Measurements from ENCODE around the gene NISCH.

The NISCH gene

DNA sequence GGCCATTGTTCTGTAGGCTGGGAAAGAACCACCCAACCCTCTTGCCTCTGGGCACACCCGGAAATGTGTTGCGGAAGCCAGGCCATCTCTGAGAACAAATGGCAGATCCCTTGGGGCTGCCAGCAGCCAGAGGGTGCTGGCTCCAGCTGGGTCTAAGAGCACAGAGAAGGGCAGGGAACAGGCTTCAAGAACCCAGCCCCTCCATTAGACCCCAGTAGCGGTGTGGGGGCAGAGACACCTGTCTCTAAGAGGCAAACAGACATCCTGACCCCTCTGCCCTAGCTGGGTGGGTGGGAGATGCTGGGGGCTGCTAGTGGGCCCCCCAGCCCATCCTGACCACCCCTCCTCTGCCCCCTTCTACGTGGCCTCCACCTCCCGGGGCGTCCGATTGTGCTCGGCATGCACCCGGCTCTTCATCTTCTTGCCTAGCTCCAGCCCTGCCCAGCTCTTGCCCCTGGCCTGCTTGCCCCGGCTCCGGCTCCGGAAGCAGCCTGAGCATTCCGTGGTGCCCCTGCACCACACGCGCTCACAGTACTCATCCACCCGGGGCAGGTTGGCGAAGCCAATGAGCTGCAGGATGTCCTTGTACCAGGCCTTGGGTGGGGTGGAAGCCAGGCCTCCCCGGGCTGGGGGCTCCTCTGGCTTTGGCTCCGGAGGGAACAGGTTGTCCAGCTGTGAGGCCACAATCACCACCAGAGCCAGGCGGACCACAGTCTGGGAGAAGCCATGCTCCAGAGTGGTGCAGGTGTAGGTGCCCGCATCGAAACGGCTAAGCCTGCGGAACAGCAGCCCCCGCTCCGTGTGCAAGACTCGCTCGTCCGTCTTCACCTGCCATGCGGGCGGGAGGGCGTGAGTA is 19.9 kb upstream of the NISCH start:
- DNase-seq (ENCODE audit: low spot score) = no peak

DNA sequence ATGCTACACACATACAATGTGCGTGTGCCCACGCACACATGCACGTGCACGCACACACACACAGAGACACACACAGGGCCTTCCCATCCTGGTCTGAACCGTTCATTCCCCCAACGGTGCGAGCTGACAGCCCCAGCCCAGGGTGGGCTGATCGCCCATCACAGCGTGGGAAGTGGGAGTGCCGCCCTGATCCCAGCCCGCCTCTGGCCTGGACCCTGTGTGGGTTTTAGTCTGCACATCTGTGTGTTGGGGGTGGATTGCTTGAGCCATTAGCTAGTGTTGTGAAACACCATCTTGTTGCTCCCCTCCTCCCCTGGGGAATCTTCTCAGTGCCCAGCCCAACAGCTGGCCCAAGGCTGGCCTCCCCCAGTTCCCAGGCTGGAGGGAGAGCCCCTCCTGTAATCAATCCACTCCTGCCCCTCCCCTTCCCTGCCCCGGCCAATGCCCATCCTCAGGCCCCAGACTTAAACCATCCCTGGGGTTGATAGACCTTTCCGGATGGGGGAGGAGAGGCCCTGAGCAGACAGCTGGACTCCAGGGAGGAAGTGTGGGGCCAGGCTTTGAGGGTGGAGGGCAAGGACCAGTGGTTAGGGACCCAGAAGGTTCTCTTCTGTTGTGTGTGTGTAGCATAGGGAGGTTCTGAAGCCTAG is 18.8 kb upstream of the NISCH start:
- no peak for DNase-seq (ENCODE audit: low spot score)

GRCh38 chr3:52437326-52438103 is 17.9 kb upstream of the NISCH start:
- no peak for DNase-seq (ENCODE audit: low spot score)

- no peak for DNase-seq (ENCODE audit: low spot score)
Measured at GRCh38 chr3:52438104-52438376, 17.4 kb upstream of the NISCH start.

DNA sequence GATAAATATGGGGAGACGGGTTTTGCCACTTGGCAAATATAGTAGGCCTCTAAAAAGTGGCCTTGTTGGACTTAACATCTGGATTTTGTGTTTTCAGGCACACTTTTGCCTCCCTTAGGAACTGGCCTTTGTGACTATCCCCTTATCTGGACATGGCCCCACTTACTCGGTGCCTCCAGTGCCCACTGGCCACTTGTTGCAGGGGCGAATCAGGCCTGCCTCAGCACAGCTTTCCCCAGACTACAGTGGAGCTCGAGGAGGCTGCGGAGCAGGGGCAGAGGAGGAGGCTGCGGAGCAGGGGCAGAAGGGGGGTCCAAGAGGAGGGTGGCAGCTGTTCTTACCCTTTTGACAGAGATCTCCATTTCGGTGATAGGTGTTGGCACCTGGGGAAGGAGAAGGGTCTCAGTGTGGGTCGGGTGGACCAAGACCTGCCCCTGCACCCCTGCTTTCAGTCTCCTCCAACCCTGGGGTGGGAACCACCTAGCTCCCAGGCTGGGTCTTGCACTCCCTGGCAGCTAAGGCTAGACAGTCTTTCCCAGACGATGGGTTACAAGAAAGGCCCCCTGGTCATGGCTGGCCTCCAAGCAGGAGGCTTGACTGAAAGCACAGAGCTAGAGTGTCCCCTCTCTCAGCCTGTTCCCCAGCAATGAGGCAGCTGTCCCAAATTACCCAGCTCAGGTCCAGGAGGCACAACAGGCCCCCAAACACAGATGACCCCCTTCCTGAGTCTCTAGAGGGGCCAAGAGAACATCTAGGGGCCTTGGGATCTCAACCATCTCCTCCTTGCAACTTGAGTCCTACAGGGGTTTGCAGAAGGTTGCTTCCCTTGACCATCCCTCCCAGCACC is 16.6 kb upstream of the NISCH start:
- no peak for DNase-seq (ENCODE audit: low spot score)

GRCh38 chr3:52439426-52440248 is 15.8 kb upstream of the NISCH start:
- no peak for DNase-seq (ENCODE audit: low spot score)

- DNase-seq (ENCODE audit: low spot score) = no peak
Measured at GRCh38 chr3:52440249-52440551, 15.2 kb upstream of the NISCH start.

DNA sequence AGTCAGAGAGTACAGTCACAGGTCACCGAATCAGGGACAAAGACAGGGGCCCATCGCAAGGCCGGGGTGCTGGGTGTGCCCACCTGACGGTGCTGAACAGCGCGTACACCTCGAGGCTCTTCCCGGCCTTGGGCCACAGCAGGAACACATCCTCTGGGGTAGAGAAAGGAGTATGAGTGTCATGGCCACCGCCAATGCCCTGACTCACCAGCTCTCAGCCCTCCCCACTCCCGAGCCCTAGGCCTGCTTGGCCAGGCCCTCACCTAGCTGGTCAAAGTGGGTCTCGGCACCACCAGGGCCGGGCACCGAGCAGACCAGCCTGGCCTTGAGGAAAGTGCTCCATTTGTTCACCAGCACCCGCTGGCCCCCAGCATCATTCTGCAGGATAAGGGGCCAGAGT is 14.7 kb upstream of the NISCH start:
- DNase-seq (ENCODE audit: low spot score) = no peak

DNA sequence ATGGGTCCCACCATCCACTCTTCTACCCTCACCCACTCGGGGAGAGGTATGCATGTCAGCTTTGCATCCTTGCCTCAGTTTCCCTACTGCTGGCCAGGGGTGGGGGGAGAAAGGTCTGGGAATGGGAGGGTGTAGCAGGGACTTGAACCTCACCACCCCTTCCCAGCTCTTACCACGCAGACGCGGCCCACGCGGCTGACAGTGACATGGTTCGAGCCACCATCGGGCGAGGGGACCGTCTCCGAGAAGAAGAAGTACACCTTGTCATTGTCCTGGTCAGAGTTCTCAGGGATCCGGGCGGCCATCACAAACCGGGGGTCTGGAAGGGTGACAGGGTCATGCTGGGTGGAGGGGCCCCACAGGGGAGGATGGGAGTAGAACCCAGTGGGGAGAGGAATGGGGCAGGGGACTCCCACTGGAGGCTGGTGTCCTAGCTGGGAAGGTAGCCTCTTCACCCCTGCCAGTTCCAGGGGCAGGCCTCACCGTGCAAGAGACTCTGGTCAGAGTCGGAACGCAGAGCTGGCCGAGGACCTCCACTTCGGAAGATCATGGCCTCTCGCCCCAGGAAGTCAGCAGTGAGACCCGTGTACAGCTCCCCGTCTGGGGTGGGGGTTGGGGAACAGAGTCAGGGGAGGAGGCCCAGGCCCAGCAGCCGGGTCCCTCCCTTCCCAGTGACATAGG is 14.2 kb upstream of the NISCH start:
- DNase-seq (ENCODE audit: low spot score) = no peak

GRCh38 chr3:52441772-52442332 is 13.6 kb upstream of the NISCH start:
- DNase-seq (ENCODE audit: low spot score) = no peak

DNA sequence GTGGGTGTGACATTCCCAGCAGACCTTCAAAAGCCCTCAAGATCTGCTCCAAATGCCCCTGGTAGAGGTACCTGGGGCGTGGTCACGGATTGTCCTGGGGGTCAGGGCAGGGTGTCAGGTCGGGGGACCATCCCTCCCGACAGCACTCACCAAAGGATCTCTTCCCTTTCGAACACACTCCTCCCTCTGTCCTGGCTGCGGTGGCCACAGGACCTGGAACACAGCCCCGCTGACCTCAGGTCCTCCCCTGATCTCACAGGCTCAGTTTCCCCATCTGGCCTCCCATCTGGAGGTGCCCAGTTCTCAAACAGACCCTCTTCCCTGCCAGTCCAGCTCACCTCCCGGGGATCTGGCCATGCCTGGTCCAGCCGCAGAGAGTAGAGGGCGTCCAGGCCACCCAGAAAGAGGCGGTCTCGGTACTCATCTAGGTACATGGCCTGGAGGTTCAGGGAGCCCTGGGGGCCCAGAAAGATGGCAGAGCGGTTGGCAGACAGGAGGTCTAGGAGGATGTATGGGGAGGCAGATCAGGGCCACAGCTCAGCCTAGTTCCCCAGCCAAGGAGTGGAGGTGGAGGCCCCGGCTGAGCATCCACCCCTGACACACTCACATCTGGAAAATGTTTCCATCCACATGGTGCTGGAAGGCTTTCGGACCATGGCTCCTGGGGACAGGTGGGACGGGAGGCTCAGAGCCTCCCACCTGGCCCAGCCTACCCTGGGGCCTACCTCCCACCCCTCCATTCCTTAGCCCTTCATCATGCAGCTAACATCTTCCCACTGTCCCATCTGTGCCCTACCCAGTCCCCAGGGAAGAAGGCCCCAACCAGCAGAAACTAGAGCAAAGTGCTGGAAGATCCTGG is 12.8 kb upstream of the NISCH start:
- DNase-seq (ENCODE audit: low spot score) = no peak

DNA sequence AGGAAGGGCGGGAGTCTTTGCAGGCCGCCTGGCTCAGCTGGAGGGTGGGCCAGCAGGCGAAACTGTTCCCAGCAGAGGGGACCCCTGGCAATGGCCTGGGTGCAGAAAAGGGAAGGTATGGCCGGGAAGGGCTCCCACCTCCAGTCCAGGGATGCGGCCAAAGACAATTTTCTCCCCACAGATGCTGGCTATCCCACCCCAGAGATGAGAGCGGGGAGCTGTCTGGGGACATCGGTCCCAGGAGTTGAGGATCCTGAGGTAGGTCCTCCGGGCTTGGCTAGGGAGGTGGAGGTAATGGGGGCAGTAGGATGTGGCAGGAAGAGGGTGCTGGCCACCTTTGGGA is 12.2 kb upstream of the NISCH start:
- no peak for DNase-seq (ENCODE audit: low spot score)

- DNase-seq (ENCODE audit: low spot score) = no peak
Measured at GRCh38 chr3:52443791-52444687, 11.4 kb upstream of the NISCH start.

DNA sequence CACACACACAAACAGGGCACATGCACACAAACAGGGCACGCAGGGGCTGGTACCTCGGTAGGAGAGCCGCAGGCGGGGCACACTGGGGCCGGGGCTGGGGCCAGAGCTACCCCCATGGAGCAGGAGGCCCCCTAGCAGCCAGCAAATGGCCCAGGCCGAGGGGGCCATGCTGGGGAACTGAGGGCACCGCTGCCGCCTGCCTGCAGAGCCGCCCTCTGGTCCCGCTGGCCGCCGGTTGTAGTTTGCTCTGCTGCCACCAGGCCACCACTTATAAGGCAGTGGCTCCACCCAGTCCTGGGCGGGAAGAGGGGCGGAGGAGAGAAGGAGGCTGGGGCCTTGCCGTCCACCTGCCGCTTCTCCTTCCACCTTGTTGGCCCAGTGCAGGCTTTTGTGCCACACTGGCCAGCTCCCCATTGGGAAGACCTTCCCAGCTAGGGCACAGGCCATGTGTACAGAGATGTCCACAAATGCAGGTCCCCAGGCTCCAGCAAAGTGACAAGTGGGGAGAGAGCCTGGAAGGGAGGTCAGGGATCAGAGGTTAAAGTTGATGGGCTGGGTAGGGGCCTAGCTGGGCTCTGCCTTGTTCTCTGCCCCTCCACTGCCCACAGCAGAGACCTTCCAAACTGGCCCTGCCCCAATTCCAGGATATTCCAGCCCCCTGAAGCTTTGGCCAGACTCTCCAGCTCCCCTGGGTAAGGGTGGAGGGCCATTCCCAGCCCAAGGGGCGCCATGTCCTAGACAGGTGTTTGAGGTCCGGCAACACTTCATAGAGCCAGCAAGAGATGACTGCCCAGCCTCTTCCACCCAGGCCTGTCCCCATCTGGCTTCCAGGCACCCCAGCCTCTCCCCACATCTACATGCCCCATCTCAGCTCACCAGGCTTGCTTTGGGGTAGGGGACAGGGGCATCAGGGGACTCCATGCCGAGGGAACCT is 10.3 kb upstream of the NISCH start, which contains the start of gene SEMA3G:
SEMA3G (minus strand) TSS at position 244 of the 934 bp plus-strand sequence; CDS start at position 168, 76 bp downstream.
- peak; percentile 71 for DNase-seq (ENCODE audit: low spot score)

DNA sequence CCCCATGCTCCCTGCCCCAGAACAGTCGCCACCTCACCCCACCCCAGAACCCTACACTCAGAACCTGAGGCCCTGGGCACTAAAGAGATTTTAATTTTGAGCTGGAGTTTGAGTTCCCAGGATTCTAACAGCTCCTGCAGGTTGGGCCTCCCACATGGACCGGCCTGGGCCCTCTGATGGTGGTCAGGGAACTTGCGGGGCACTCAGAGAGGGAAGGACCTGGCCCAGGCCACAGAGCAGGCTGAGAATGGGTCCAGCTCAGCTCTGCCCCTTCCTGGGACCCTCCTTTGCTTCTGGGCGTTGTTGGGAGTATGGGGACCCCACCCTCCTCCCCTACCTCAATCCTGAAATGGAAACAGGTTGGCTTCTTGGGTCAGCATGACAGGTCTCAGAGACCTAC is 9.4 kb upstream of the NISCH start:
- DNase-seq (ENCODE audit: low spot score) = no peak

DNA sequence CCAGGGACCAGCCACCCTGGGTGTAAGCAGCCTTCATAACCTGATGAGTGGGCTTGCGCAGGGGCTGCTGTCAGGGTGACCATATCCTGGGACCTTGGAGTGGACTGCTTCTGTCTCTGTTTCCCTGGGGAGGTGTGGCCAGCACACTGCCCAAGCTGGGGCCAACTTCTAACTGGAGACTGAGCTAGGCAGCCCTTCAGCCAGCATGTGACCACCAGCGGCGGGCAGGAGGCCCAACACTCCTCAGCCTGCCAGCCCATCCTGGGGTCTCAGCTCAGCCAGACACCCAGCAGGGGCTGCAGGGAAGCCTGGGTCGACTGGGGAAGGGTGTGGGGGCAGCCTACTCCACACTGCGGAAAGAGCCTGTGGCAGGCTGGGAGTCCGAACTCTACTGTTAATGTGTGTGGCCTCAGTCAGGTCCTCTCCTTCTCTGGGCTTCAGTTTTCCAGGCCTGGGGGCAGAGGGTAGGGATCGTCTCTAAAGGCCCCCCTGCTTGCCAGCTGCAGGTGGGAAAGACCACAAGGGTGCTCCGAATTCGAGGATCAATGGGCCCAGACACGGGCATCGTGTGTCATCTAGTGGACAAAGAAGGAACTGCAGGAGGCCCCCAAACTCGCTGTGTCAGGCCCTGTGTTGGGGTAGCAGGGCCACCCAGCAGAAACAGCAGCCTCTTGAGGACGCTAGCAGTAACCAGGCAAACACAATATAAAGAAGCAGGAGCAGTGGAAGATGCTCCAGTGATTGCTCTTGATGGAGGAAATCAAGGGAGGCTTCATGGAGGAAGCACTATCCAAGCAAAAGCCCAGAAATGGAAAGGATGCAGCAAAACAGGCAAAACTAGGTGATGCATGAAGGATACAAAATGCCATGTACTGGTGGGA is 8.5 kb upstream of the NISCH start:
- DNase-seq (ENCODE audit: low spot score) = peak; percentile 80
